Right lobe of liver (tissue), 6 donors: ENCODE data around the gene MGRN1. TPM values are rescaled to one million over a fixed set of nuclear protein-coding genes. Genes with fewer than 3 reads are reported as not detected.

Source experiments
- ATAC-seq, 4 donors: fragments of 200-7000 bp; cut with Tn5 transposase; one replicate each; pipeline ENCODE4 v1.9.1; 2020; ENCODE audit warnings: mild to moderate bottlenecking in 4 of 4, moderate library complexity in 4 of 4
- DNase-seq, 3 donors: peaks; one replicate each; pipeline ENCODE4 v3.0.0-alpha.2; 2020
- H3K27ac ChIP-seq, 3 donors: fragments of 200-600 bp; one replicate each; pipeline ENCODE4 v1.8.0; 2022
- H3K27me3 ChIP-seq, 2 donors: fragments of 200-600 bp; one replicate each; pipeline ENCODE4 v1.8.0; 2022
- H3K36me3 ChIP-seq, 4 donors: fragments of 200-600 bp; sonication (generic) in 1 of 4; one replicate each; pipeline versions ENCODE4 v1.5.1 to v1.8.0; 2017 to 2022; ENCODE audit warnings: control low read depth in 1 of 4
- H3K4me1 ChIP-seq, 4 donors: fragments of 200-600 bp; sonication (generic) in 1 of 4; one replicate each; pipeline versions ENCODE4 v1.5.1 to v1.8.0; 2017 to 2022; ENCODE audit warnings: control low read depth in 1 of 4
- H3K4me3 ChIP-seq, 3 donors: fragments of 200-600 bp; one replicate each; pipeline ENCODE4 v1.8.0; 2022
- H3K9me3 ChIP-seq, 4 donors: fragments of 200-600 bp; sonication (generic) in 1 of 4; one replicate each; pipeline versions ENCODE4 v1.5.1 to v1.8.0; 2017 to 2022; ENCODE audit warnings: control low read depth in 1 of 4
- CTCF ChIP-seq, 4 donors: fragments of 200-600 bp in 3 of 4; fragments of 450-650 bp in 1 of 4; IDR thresholded peaks; one replicate each; pipeline versions ENCODE4 v1.5.1 to v1.8.0; 2016 to 2022; ENCODE audit warnings: antibody characterized with exemption in 4 of 4, mild to moderate bottlenecking in 2 of 4
- POLR2A ChIP-seq: fragments of 450-650 bp; IDR thresholded peaks from one replicate; pipeline ENCODE4 v1.6.1; 2017; ENCODE audit warnings: antibody characterized with exemption, mild to moderate bottlenecking
- WGBS: methylation state at CpG from one replicate; pipeline ENCODE4 v1.1.6; 2018; ENCODE audit warnings: low coverage, low lambda C conversion rate; ENCODE audit not compliant: insufficient coverage; ENCODE audit errors: missing lambda C conversion rate; 5-methylcytosine and 5-hydroxymethylcytosine counted together
- intact Hi-C, 2 donors: fragments of 100-400 bp; cut with DNase I; formaldehyde crosslinking; loops; one replicate each; pipeline versions ENCODE4 v1.11.2 to v1.14.1; 2022
- total RNA-seq, 6 experiments: library from RNA; depleted of rRNA in 2 of 6; stranded (reverse); fragments of >200 nt in 2 of 6; fragmentation: NEBNext Ultra II Directional in 3 of 6; extraction: Animal tissue kit (Norgen Biotek cat#: 25700) in 3 of 6; gene quantifications; one replicate each; pipeline versions ENCODE4 v1.1.0 to v1.2.4, GENCODE V29; 2016 to 2023
- donor health status: DM: no; HTN: yes; CAD: no.
- donor health status: DM: no; HTN: no; CAD: no.
- donor health status: DM: no; HTN: no; CAD: no.
- donor health status: DM: no; HTN: yes; CAD: no.
- donor health status: DM: no; HTN: yes; CAD: no.

MGRN1 gene
- total RNA-seq, 6 experiments from 2014 or later = 42.5 to 67.3 (median 49.5) TPM

- Histone ChIP-seq H3K27me3 (no peaks in the 10 kb centered on the region), H3K9me3 (no peaks in the 10 kb centered on the region), H3K36me3 (peaks cover 0 to 9% (median 4%) of the 10 kb centered on the region in 4 donors), H3K4me1 (no peaks in the 10 kb centered on the region), H3K27ac (no peak overlapping the region), H3K4me3 (no peak overlapping the region)
- DNase-seq = no peak
- no peak for ATAC-seq
- intact Hi-C loops = no loop called here
- 95% methylated on average over 13 of the region's 14 CpGs for WGBS
- TF ChIP-seq CTCF (IDR thresholded peaks at IDR 0.05) (no peak), POLR2A (no peak)
Observed at GRCh38 chr16:4723071-4723767, 98.6 kb downstream of the MGRN1 start.

GRCh38 chr16:4724661-4725270 is 100.1 kb downstream of the MGRN1 start:
- Histone ChIP-seq H3K27ac (no peak overlapping the region), H3K27me3 (no peaks in the 10 kb centered on the region), H3K4me1 (no peaks in the 10 kb centered on the region), H3K9me3 (no peaks in the 10 kb centered on the region), H3K4me3 (no peak overlapping the region), H3K36me3 (peaks cover 0 to 15% (median 6%) of the 10 kb centered on the region in 4 donors)
- intact Hi-C loops = no loop called here
- 87% methylated on average over 6 of the region's 11 CpGs for WGBS
- TF ChIP-seq POLR2A (no peak), CTCF (IDR thresholded peaks at IDR 0.05) (no peak)
- ATAC-seq (no peak), DNase-seq (no peak)

- intact Hi-C loops = no loop called here
- Histone ChIP-seq H3K36me3 (peaks cover 0 to 16% (median 6%) of the 10 kb centered on the region in 4 donors), H3K27me3 (no peaks in the 10 kb centered on the region), H3K4me3 (no peak overlapping the region), H3K27ac (no peak overlapping the region), H3K9me3 (no peaks in the 10 kb centered on the region), H3K4me1 (no peaks in the 10 kb centered on the region)
- no peak for DNase-seq
- WGBS = 86% methylated on average over 6 of the region's 18 CpGs
- no peak for ATAC-seq
- no peak for TF ChIP-seq POLR2A
Observed at GRCh38 chr16:4726616-4727015, 102.0 kb downstream of the MGRN1 start.

GRCh38 chr16:4728676-4729075 is 104.0 kb downstream of the MGRN1 start:
- no peak overlapping the region for H3K27ac ChIP-seq
- no peaks in the 10 kb centered on the region for H3K27me3 ChIP-seq
- intact Hi-C loops = no loop called here
- ATAC-seq (no peak), DNase-seq (no peak)
- WGBS = 94% methylated on average over 5 of the region's 8 CpGs
- peaks cover 0 to 16% (median 6%) of the 10 kb centered on the region in 4 donors for H3K36me3 ChIP-seq
- peaks cover 0 to 6% (median 0%) of the 10 kb centered on the region in 4 donors for H3K4me1 ChIP-seq
- no peaks in the 10 kb centered on the region for H3K9me3 ChIP-seq
- H3K4me3 ChIP-seq = no peak overlapping the region
- TF ChIP-seq CTCF (IDR thresholded peaks at IDR 0.05) (no peak), POLR2A (no peak)

GRCh38 chr16:4729876-4730275 is 105.2 kb downstream of the MGRN1 start:
- H3K27ac ChIP-seq = no peak overlapping the region
- intact Hi-C loops = loop anchor here in 1 of 2 donors (10.0 kb wide), 1 partner anchor 225 kb away; the partner anchor contains the start of gene SEC14L5
- ATAC-seq (no peak), DNase-seq (no peak)
- whole genome bisulfite sequencing = 94% methylated on average over 13 of the region's 15 CpGs
- no peaks in the 10 kb centered on the region for H3K9me3 ChIP-seq
- no peaks in the 10 kb centered on the region for H3K27me3 ChIP-seq
- H3K4me3 ChIP-seq = no peak overlapping the region
- no peak for TF ChIP-seq CTCF (IDR thresholded peaks at IDR 0.05)
- TF ChIP-seq POLR2A = no peak
- H3K4me1 ChIP-seq = peaks cover 0 to 6% (median 0%) of the 10 kb centered on the region in 4 donors
- peaks cover 0 to 16% (median 6%) of the 10 kb centered on the region in 4 donors for H3K36me3 ChIP-seq
